Measurements from ENCODE around the gene ATXN1.

ATXN1 gene

DNA sequence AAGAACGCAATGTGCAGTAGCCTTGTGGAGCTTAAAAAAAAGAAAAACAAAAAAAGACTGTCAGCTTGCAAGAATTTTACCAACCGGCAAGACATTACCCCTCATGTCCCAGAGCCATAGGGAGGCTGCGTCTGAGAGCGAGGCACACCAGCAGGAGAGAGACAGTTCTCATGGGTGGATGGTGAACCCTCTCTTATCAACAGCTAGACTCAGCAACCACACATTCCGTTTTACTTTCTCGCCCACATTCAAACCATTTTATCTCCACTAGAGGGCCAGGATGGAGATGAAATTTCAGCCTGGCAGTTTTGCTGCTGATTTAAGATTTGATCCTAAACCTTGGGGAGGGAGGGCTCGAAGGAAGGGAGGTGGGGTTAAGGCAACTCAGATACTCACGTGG lies 247.0 kb downstream of the ATXN1 start:
- no peak for DNase-seq
- intact Hi-C loops (cut with DNase I; ENCODE audit: low total_unique reads) = loop anchor here (10.0 kb wide), 1 partner anchor 241 kb away; no protein-coding TSS in a partner anchor

DNA sequence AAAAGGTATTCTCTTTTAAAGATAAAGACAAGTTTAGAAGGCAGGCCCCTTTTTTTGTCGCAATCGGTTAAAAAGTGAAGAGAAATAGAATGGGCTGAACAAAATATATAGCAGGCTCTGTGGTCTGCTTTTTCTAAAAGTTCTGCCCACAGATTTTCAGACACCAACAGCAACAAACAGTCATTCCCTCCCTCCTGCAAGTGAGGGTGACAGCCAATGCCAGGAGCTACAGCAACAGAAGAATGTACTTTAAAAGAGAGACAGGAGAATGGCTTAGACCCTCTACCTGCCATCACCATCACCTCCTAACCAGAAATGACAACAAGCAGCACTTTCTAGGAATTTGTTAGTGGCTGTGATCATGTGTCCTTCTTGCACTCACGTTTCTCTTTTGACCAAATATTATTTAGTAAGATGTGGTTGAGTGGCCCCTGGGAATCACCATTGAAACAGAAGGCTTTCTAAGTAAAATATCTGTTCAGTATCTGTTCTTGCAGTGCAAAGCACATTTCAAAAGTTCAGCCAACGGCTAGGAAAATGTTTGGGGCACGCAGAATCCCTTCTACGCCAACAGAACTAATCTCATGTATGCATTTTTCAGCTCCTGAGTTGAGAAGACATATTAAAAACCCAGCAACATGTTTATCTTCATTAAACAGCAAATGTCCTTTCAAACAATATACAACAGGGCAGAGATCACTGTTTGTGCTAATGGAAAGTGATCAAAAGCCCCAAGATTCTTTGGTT lies 248.5 kb downstream of the ATXN1 start:
- TF ChIP-seq, protein P1, sequence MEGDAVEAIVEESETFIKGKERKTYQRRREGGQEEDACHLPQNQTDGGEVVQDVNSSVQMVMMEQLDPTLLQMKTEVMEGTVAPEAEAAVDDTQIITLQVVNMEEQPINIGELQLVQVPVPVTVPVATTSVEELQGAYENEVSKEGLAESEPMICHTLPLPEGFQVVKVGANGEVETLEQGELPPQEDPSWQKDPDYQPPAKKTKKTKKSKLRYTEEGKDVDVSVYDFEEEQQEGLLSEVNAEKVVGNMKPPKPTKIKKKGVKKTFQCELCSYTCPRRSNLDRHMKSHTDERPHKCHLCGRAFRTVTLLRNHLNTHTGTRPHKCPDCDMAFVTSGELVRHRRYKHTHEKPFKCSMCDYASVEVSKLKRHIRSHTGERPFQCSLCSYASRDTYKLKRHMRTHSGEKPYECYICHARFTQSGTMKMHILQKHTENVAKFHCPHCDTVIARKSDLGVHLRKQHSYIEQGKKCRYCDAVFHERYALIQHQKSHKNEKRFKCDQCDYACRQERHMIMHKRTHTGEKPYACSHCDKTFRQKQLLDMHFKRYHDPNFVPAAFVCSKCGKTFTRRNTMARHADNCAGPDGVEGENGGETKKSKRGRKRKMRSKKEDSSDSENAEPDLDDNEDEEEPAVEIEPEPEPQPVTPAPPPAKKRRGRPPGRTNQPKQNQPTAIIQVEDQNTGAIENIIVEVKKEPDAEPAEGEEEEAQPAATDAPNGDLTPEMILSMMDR (IDR thresholded peaks at IDR 0.05) = no peak
- no peaks in the 10 kb centered on the region for H3K9me3 ChIP-seq
- no peak for DNase-seq
- H3K4me1 ChIP-seq = peaks cover 0 to 40% (median 32%) of the 10 kb centered on the region in 4 donors
- peak overlapping the region; percentile 7 to 27 for H3K27ac ChIP-seq
- H3K4me3 ChIP-seq = no peak overlapping the region
- H3K27me3 ChIP-seq = no peaks in the 10 kb centered on the region
- H3K36me3 ChIP-seq = no peaks in the 10 kb centered on the region
- intact Hi-C loops (cut with DNase I; ENCODE audit: low total_unique reads) = loop anchor here (10.0 kb wide), 1 partner anchor 242 kb away; no protein-coding TSS in a partner anchor

More for the DNA sequence above, 247.0 kb downstream of the ATXN1 start:
- no peaks in the 10 kb centered on the region for H3K36me3 ChIP-seq
- H3K27me3 ChIP-seq = no peaks in the 10 kb centered on the region
- peak overlapping the region in 1 of 2 donors; percentile 21 for H3K4me3 ChIP-seq
- peaks cover 0 to 40% (median 32%) of the 10 kb centered on the region in 4 donors for H3K4me1 ChIP-seq
- H3K9me3 ChIP-seq = no peaks in the 10 kb centered on the region
- TF ChIP-seq, protein P1 (IDR thresholded peaks at IDR 0.05) = peak; percentile 44 to 63
- H3K27ac ChIP-seq = peak overlapping the region; percentile 7 to 27

DNA sequence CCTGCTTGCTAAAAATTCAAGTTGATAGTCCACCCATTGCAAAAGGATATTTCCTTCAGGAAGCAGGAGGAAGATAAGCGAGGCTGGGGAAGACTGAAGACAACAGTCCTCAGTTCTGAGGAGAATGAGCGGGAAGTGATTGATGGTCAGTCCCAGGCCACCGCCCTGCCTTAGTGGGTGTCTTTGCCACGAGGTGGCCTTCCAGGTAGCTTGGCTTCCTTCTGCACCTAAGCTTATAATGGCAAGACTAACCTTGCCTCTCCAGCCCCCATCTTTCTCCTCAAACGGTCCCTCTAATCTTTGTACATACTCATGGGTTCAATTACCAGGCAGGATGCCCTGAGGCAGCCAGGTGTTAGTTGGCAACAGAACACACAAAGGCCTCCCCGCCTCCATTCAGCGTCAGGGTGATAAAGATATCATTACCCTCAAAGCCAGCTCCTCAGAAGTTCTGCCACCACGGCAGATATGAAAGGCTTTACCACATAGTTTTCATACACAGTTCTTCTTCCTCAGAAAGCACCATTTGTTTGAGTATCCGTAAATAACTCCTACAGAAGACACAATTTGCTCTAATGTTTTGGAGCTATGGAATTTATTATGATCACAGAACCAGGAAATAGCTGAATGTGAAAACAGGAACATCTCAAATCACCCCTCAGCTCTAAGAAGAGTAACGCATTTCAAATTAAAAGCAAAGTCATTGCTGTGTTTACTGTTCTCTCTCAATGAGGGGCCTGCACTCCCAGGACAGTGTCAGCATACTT lies 249.4 kb downstream of the ATXN1 start:
- no peaks in the 10 kb centered on the region for H3K9me3 ChIP-seq
- no peaks in the 10 kb centered on the region for H3K27me3 ChIP-seq
- peaks cover 0 to 40% (median 32%) of the 10 kb centered on the region in 4 donors for H3K4me1 ChIP-seq
- TF ChIP-seq, protein P1 (IDR thresholded peaks at IDR 0.05) = no peak
- H3K36me3 ChIP-seq = no peaks in the 10 kb centered on the region
- no peak for DNase-seq
- H3K27ac ChIP-seq = peak overlapping the region in 1 of 2 donors; percentile 27
- intact Hi-C loops (cut with DNase I; ENCODE audit: low total_unique reads) = loop anchor here (10.0 kb wide), 1 partner anchor 243 kb away; no protein-coding TSS in a partner anchor
- no peak overlapping the region for H3K4me3 ChIP-seq

DNA sequence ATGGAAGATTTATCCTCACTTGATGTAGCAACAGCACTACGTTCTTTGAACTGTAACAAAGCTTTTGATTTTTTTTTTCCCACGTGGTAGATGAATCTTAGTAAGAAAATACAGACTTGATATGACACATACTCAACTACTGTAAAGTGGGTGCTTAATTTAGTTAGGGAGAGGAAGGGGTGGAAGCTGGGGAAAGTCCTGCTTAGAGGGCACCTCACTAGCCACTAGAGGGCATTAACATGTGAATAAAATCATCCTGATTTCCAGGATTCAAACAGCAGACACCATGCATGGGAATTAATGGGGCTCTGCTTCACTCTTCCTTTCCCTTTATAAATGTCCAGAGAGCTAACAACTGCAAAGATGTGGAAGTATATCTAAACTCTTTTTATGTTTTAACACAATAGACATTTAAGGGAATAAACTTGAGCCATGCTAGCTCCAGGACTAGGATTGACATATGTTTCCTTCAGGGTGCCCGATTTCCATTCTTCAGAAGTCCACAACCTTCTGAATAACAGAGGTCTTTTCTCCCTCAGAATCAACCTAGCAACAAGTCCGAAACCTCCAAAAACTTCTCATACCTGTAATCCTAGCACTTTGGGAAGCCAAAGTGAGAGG lies 250.1 kb downstream of the ATXN1 start:
- H3K4me3 ChIP-seq = no peak overlapping the region
- intact Hi-C loops (cut with DNase I; ENCODE audit: low total_unique reads) = loop anchor here (10.0 kb wide), 1 partner anchor 244 kb away; no protein-coding TSS in a partner anchor
- no peaks in the 10 kb centered on the region for H3K9me3 ChIP-seq
- no peaks in the 10 kb centered on the region for H3K27me3 ChIP-seq
- H3K4me1 ChIP-seq = peaks cover 0 to 44% (median 32%) of the 10 kb centered on the region in 4 donors
- TF ChIP-seq, protein P1 (IDR thresholded peaks at IDR 0.05) = peak; percentile 50 to 53
- no peak overlapping the region for H3K27ac ChIP-seq
- DNase-seq = no peak
- H3K36me3 ChIP-seq = no peaks in the 10 kb centered on the region

DNA sequence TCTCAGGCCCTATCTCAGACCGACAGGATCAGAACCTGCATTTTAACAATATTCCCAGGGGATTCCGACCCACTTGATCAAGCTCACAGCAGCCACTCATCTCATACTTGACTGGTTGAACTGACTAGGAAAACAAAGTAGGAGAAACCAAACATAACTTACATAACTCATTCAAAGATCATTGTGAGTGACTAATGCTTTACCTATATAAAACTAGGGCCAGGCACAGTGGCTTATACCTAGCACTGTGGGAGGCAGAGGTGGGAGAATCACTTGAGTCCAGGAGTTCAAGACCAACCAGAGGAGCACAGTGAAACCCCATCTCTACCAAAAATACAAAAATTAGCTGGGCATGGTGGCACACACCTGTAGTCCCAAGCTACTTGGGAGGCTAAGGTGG lies 251.0 kb downstream of the ATXN1 start:
- Histone ChIP-seq H3K27me3 (no peaks in the 10 kb centered on the region), H3K27ac (no peak overlapping the region), H3K4me1 (peaks cover 0 to 53% (median 36%) of the 10 kb centered on the region in 4 donors), H3K9me3 (no peaks in the 10 kb centered on the region), H3K36me3 (no peaks in the 10 kb centered on the region), H3K4me3 (no peak overlapping the region)
- intact Hi-C loops (cut with DNase I; ENCODE audit: low total_unique reads) = loop anchor here (10.0 kb wide), 1 partner anchor 245 kb away; no protein-coding TSS in a partner anchor
- TF ChIP-seq, protein P1 (IDR thresholded peaks at IDR 0.05) = no peak
- no peak for DNase-seq

Measured in tibial artery (tissue), 4 donors.